GM21390 (cell line): ENCODE results near the gene SLC12A8.
A peak's percentile ranks its signal among the peaks of the same experiment; 100 is the strongest.

ENCODE experiments used
- ATAC-seq: cut with Tn5 transposase; IDR thresholded peaks from one replicate; pipeline ENCODE4 v1.9.1; 2021; ENCODE audit not compliant: unreplicated experiment

SLC12A8 gene

GRCh38 chr3:125154800-125155269 is 57.7 kb downstream of the SLC12A8 start:
- no peak for ATAC-seq

GRCh38 chr3:125154110-125154509 is 58.4 kb downstream of the SLC12A8 start:
- no peak for ATAC-seq

- ATAC-seq, result no peak
Measured at GRCh38 chr3:125152951-125153350, 59.6 kb downstream of the SLC12A8 start.

- no peak for ATAC-seq
Measured at GRCh38 chr3:125151916-125152315, 60.6 kb downstream of the SLC12A8 start.

GRCh38 chr3:125151442-125151817 is 61.1 kb downstream of the SLC12A8 start:
- ATAC-seq, result no peak

- no peak for ATAC-seq
Measured at GRCh38 chr3:125150525-125151441, 61.8 kb downstream of the SLC12A8 start.

GRCh38 chr3:125149462-125149861 is 63.1 kb downstream of the SLC12A8 start:
- ATAC-seq, result no peak

GRCh38 chr3:125148836-125149235 is 63.7 kb downstream of the SLC12A8 start:
- ATAC-seq, result no peak

GRCh38 chr3:125148016-125148812 is 64.3 kb downstream of the SLC12A8 start:
- ATAC-seq, result no peak

GRCh38 chr3:125147491-125147820 is 65.1 kb downstream of the SLC12A8 start:
- no peak for ATAC-seq

- no peak for ATAC-seq
Measured at GRCh38 chr3:125146626-125147490, 65.7 kb downstream of the SLC12A8 start.

GRCh38 chr3:125145751-125146475 is 66.6 kb downstream of the SLC12A8 start:
- ATAC-seq, result no peak

- no peak for ATAC-seq
Measured at GRCh38 chr3:125144653-125145314, 67.8 kb downstream of the SLC12A8 start.

GRCh38 chr3:125143982-125144652 is 68.4 kb downstream of the SLC12A8 start:
- ATAC-seq, result no peak

GRCh38 chr3:125143538-125143937 is 69.0 kb downstream of the SLC12A8 start:
- no peak for ATAC-seq

- no peak for ATAC-seq
Measured at GRCh38 chr3:125142940-125143339, 69.6 kb downstream of the SLC12A8 start.

GRCh38 chr3:125142420-125142778 is 70.1 kb downstream of the SLC12A8 start:
- no peak for ATAC-seq

GRCh38 chr3:125141596-125142419 is 70.7 kb downstream of the SLC12A8 start:
- ATAC-seq, result peak; percentile 50
